T-helper 9 cell (primary cell): ENCODE data around the gene PLD5.
"Not testable (repeated sequence)": the region's sequence is repeated elsewhere in the genome, so short reads cannot be mapped to it uniquely, and the experiment has no call there.

ENCODE experiments used
- DNase-seq: peaks from one replicate; pipeline ENCODE4 v3.0.0-alpha.2; 2020

The PLD5 gene

GRCh38 chr1:242416657-242417056 is 107.8 kb downstream of the PLD5 start:
- DNase-seq = no peak

- no peak for DNase-seq
These were observed 111.6 kb downstream of the PLD5 start for GRCh38 chr1:242412921-242413320.

GRCh38 chr1:242411901-242412300 is 112.6 kb downstream of the PLD5 start:
- DNase-seq = no peak

- DNase-seq = no peak
These were observed 118.5 kb downstream of the PLD5 start for GRCh38 chr1:242405947-242406346.

GRCh38 chr1:242404296-242404695 is 120.2 kb downstream of the PLD5 start:
- DNase-seq = no peak

GRCh38 chr1:242402956-242403355 is 121.5 kb downstream of the PLD5 start:
- DNase-seq = no peak

GRCh38 chr1:242401937-242402336 is 122.6 kb downstream of the PLD5 start:
- no peak for DNase-seq

GRCh38 chr1:242398351-242398750 is 126.1 kb downstream of the PLD5 start:
- no peak for DNase-seq

GRCh38 chr1:242391896-242392295 is 132.6 kb downstream of the PLD5 start:
- DNase-seq = no peak

GRCh38 chr1:242376121-242376520 is 148.4 kb downstream of the PLD5 start:
- DNase-seq = not testable (repeated sequence)

GRCh38 chr1:242350446-242350845 is 174.1 kb downstream of the PLD5 start:
- not testable (repeated sequence) for DNase-seq

- DNase-seq = no peak
These were observed 174.9 kb downstream of the PLD5 start for GRCh38 chr1:242349636-242350035.

- DNase-seq = not testable (repeated sequence)
These were observed 193.6 kb downstream of the PLD5 start for GRCh38 chr1:242330865-242331264.

GRCh38 chr1:242327381-242327780 is 197.1 kb downstream of the PLD5 start:
- not testable (repeated sequence) for DNase-seq

GRCh38 chr1:242321981-242322380 is 202.5 kb downstream of the PLD5 start:
- DNase-seq = not testable (repeated sequence)

- no peak for DNase-seq
These were observed 206.4 kb downstream of the PLD5 start for GRCh38 chr1:242318140-242318539.

- DNase-seq = not testable (repeated sequence)
These were observed 209.6 kb downstream of the PLD5 start for GRCh38 chr1:242314865-242315264.

- DNase-seq = not testable (repeated sequence)
These were observed 210.3 kb downstream of the PLD5 start for GRCh38 chr1:242314085-242314649.

GRCh38 chr1:242308681-242309080 is 215.8 kb downstream of the PLD5 start:
- DNase-seq = not testable (repeated sequence)

GRCh38 chr1:242293781-242294180 is 230.7 kb downstream of the PLD5 start:
- not testable (repeated sequence) for DNase-seq

GRCh38 chr1:242288067-242288466 is 236.4 kb downstream of the PLD5 start:
- DNase-seq = not testable (repeated sequence)

- DNase-seq = not testable (repeated sequence)
These were observed 241.6 kb downstream of the PLD5 start for GRCh38 chr1:242282758-242283485.

GRCh38 chr1:242278406-242278805 is 246.1 kb downstream of the PLD5 start:
- DNase-seq = not testable (repeated sequence)

GRCh38 chr1:242276769-242277168 is 247.7 kb downstream of the PLD5 start:
- DNase-seq = not testable (repeated sequence)
